Measurements from ENCODE around the gene THOP1. TPM values are rescaled to one million over a fixed set of nuclear protein-coding genes. Genes with fewer than 3 reads are reported as not detected.

Gene THOP1
- total RNA-seq, 1 donor from 2014 or later: 45.2 TPM

DNA sequence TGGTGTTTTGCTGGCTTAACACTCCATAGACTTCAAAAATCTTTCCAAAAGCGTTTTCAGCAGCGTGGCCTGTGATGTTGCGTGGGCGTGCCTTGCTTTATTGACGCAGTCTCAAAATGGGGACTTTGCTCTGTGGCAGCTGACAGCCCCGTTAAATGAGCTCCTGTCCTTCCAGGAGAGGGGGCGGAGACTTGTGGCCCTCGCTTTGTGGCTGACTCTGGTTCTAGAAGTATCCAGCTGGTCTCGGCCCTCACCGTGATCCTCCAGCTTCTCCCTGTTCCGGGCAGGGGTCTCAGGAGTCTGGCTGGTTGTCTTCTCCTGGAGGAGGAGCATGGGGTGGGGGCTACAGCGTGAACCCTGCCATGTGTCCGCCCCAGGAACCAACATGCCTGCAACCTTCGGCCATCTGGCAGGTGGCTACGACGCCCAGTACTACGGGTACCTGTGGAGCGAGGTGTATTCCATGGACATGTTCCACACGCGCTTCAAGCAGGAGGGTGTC, 26.0 kb downstream of the THOP1 start:
- H3K4me1 Mint-ChIP-seq (ENCODE audit: unreplicated experiment): no peaks in the 10 kb centered on the region
- H3K27ac Mint-ChIP-seq (ENCODE audit: unreplicated experiment): no peak overlapping the region
- H3K27me3 Mint-ChIP-seq (ENCODE audit: unreplicated experiment): no peaks in the 10 kb centered on the region
- no peak for DNase-seq (ENCODE audit: extremely low spot score, unreplicated experiment)
- H3K9me3 Mint-ChIP-seq (ENCODE audit: unreplicated experiment): no peaks in the 10 kb centered on the region
- H3K4me3 Mint-ChIP-seq (ENCODE audit: unreplicated experiment): no peak overlapping the region
- peaks cover 3% of the 10 kb centered on the region for H3K36me3 Mint-ChIP-seq (ENCODE audit: unreplicated experiment)
- TF ChIP-seq, protein P1, sequence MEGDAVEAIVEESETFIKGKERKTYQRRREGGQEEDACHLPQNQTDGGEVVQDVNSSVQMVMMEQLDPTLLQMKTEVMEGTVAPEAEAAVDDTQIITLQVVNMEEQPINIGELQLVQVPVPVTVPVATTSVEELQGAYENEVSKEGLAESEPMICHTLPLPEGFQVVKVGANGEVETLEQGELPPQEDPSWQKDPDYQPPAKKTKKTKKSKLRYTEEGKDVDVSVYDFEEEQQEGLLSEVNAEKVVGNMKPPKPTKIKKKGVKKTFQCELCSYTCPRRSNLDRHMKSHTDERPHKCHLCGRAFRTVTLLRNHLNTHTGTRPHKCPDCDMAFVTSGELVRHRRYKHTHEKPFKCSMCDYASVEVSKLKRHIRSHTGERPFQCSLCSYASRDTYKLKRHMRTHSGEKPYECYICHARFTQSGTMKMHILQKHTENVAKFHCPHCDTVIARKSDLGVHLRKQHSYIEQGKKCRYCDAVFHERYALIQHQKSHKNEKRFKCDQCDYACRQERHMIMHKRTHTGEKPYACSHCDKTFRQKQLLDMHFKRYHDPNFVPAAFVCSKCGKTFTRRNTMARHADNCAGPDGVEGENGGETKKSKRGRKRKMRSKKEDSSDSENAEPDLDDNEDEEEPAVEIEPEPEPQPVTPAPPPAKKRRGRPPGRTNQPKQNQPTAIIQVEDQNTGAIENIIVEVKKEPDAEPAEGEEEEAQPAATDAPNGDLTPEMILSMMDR (IDR thresholded peaks at IDR 0.05): no peak

DNA sequence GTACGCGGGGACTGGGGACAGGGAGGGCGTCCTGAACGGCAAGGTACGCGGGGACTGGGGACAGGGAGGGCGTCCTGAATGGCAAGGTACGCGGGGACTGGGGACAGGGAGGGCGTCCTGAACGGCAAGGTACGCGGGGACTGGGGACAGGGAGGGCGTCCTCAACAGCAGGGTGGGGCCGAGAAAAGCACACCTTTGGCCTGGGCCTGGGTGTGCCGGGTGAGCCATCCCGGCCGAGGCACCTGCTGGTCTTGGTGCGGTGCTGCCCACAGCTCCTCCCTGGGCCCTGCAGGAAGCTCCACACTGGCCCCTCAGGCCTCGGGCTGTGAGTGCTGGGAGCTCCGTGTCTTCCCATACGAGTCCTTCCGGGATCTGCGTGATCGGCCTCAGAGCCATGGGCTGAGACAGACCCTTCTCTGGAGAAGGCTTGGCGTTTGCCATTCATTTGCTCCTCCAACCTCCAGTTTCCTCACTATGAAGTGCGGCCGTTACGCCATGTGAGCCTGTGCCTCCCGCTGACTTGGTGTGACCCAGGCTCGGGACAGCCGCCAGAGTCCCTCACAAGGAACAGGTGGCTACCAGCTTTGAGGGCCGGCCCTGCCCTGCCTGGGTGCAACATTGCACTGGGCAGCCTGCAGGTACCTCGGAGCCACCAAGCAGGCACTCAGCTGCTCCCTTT, 26.6 kb downstream of the THOP1 start:
- Mint-ChIP-seq H3K9me3 (ENCODE audit: unreplicated experiment) (no peaks in the 10 kb centered on the region), H3K36me3 (ENCODE audit: unreplicated experiment) (peaks cover 3% of the 10 kb centered on the region), H3K4me3 (ENCODE audit: unreplicated experiment) (no peak overlapping the region), H3K4me1 (ENCODE audit: unreplicated experiment) (no peaks in the 10 kb centered on the region), H3K27me3 (ENCODE audit: unreplicated experiment) (no peaks in the 10 kb centered on the region), H3K27ac (ENCODE audit: unreplicated experiment) (no peak overlapping the region)
- peak; percentile 82 for DNase-seq (ENCODE audit: extremely low spot score, unreplicated experiment)
- TF ChIP-seq, protein P1 (IDR thresholded peaks at IDR 0.05): no peak

DNA sequence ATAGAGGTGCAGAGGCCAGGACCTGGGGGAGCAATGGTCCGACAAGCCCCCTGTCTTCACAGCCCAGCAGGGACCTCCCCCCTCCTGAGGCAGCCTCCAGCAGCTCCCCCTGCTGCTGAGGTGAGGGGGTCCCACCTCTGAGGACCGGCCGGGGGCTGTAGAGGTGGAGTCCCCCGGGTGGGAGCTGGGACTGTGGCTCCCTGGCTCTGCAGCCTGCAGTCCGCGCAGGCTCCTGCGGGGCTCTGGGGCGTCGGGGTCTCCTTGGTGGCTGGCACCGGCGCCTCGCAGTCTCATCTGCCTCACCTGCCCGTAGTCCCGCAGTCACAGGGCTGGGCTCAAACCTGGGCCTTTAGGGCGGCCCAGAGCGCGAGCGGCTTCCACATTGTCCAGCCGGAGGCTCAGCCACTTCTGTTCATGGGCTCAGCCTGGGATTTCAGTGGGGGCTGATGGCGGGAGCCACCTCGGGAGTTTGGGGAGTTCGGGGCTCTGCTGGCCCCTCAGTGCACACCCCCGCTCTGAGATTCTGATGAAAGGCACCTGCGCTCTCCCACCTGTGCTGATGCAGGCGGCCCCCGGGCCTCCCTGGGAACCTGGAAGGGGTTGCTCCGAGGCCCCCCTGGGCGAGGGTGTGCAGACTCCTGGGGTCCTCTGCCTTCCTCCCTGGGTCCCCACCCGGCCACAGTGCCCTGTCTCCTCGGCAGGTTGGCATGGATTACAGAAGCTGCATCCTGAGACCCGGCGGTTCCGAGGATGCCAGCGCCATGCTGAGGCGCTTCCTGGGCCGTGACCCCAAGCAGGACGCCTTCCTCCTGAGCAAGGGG, 27.3 kb downstream of the THOP1 start:
- H3K9me3 Mint-ChIP-seq (ENCODE audit: unreplicated experiment): no peaks in the 10 kb centered on the region
- peak; percentile 81 for DNase-seq (ENCODE audit: extremely low spot score, unreplicated experiment)
- H3K36me3 Mint-ChIP-seq (ENCODE audit: unreplicated experiment): peaks cover 3% of the 10 kb centered on the region
- no peaks in the 10 kb centered on the region for H3K27me3 Mint-ChIP-seq (ENCODE audit: unreplicated experiment)
- no peak overlapping the region for H3K4me3 Mint-ChIP-seq (ENCODE audit: unreplicated experiment)
- H3K27ac Mint-ChIP-seq (ENCODE audit: unreplicated experiment): no peak overlapping the region
- TF ChIP-seq, protein P1 (IDR thresholded peaks at IDR 0.05): no peak
- H3K4me1 Mint-ChIP-seq (ENCODE audit: unreplicated experiment): no peaks in the 10 kb centered on the region

DNA sequence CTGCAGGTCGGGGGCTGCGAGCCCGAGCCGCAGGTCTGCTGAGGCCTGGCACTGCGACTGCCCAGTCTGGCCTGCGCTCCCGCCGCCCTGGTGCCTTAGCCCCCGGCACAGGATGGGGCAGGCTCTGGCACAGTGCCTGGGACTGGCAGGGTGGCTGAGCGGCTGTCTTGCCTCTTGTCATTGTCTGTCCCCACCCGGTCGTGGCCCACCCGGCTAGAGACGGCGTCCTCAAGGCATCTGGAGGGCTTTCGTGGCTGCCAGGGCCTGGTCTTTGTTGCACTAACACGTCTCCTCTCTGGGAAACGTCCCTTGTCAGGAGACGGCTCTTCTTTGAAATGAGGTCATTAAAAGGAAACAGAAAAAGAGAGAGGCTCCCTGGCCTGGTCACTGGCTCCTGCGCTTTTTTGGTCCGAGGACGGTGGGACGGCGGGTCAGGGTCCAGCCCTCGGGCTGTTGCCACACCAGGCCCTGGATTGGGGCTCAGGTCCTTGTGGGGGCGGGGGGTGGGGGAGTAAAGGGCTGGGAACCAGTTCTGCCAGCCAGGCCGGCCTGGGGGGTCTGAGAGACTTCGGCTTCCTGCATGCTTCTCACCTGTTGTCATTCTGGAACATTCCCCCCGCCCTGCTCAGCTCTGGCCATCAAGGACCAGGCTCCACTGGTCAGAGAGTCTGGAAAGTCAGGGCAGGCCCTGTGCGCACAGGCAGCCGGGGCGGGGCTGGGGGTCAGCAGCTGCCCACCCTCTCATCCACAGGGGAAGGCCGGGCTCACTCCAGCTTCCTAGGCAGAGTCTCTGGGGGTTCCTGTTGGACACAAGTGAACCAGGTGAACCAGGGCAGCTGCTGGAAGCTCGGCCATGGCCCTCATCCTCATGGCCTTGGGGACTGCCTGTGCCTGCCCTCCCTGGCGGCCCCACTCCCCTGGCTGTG, 28.2 kb downstream of the THOP1 start:
- Mint-ChIP-seq H3K4me3 (ENCODE audit: unreplicated experiment) (no peak overlapping the region), H3K27me3 (ENCODE audit: unreplicated experiment) (no peaks in the 10 kb centered on the region), H3K27ac (ENCODE audit: unreplicated experiment) (no peak overlapping the region), H3K36me3 (ENCODE audit: unreplicated experiment) (peaks cover 3% of the 10 kb centered on the region), H3K9me3 (ENCODE audit: unreplicated experiment) (no peaks in the 10 kb centered on the region), H3K4me1 (ENCODE audit: unreplicated experiment) (no peaks in the 10 kb centered on the region)
- TF ChIP-seq, protein P1 (IDR thresholded peaks at IDR 0.05): no peak
- DNase-seq (ENCODE audit: extremely low spot score, unreplicated experiment): peak; percentile 80
